ENCODE data around the gene GALNT2.

The GALNT2 gene

GRCh38 chr1:230112782-230113181 lies 45.7 kb downstream of the GALNT2 start:
- no peak for DNase-seq (ENCODE audit: low spot score)

GRCh38 chr1:230113235-230113592 lies 46.2 kb downstream of the GALNT2 start:
- DNase-seq (ENCODE audit: low spot score) = no peak

GRCh38 chr1:230113593-230114236 lies 46.7 kb downstream of the GALNT2 start:
- DNase-seq (ENCODE audit: low spot score) = peak; percentile 83

- no peak for DNase-seq (ENCODE audit: low spot score)
Observed at GRCh38 chr1:230114237-230114651, 47.2 kb downstream of the GALNT2 start.

DNA sequence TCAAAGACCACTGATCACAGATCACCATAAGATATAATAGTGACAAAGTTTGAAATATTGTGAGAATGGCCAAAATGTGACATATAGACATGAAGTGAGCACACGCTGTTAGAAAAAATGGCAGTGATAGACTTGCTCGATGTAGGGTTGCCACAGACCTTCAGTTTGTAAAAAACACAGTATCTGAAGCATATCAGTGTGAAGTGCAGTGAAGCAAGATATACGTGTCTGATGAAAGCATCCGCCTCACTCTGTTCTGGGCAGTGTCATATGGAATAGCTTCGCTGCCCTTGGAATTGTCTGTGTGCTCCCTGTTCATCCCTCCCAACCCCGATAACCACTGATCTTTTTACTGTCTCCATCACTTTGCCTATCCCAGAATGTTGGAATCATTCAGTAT lies 50.7 kb downstream of the GALNT2 start:
- DNase-seq (ENCODE audit: low spot score) = no peak

DNA sequence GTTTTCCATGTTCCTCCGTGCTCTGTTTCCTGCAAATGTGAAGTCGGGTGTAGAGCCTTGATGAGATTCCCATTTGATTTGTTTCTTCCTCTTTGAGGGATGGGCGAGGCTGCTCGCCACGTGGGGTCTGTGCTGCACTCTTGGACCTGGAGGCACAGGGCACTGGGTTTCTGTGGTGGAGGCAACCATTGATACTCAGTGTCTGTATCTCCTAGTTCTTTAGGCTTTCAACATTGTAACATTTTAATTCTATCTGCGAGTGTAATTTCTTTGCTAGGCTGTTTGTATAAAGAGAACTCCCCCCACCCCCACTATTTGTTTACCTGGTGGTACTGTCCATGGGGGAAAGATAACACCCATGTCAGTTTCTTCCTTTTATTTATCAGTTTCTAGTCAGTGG lies 52.3 kb downstream of the GALNT2 start:
- DNase-seq (ENCODE audit: low spot score) = no peak

GRCh38 chr1:230120289-230120920 lies 53.4 kb downstream of the GALNT2 start:
- no peak for DNase-seq (ENCODE audit: low spot score)

GRCh38 chr1:230120921-230121381 lies 53.9 kb downstream of the GALNT2 start:
- DNase-seq (ENCODE audit: low spot score) = no peak

- DNase-seq (ENCODE audit: low spot score) = no peak
Observed at GRCh38 chr1:230121950-230122349, 54.9 kb downstream of the GALNT2 start.

DNA sequence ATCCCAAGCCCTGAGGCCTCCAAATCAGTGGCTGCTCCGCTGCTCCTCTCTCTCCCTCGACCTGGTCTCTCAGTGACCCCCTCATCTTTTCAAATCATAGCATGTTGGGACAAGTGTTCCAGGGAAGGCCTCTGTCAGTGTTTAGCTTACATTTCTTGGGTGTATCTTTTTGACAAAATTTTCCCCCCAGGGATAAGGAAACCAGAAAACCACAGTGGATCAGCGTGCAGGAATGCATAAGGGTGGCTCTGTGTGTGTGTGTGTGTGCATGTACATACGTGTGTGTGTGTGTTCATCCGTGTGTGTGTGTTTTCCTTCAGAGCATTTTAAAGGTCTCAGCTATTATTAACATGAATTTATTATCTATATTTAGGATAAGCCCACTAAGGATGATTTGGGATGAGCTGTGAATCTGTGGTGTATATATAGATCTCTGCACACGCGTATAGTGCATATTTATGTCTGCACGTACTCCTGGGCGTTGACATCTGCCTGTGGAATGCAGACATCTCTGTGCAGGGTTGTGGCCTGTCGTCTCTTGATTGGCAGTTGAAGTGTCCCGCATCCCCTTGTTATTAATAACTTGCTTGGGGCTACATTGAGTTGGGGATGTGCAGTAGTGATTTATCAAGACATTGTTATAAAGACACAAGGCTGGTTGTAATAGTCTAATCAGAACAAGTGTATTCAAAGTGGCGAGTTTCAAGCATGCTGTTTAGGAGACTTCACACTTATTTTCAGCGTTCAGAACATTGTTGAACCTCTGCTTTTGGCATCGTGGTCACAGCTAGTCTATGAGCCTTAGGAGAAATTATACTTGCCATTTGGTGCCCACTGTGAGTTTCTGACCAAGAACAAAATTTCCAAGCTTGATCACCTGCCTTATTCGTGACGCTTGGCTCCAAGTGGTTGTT lies 55.6 kb downstream of the GALNT2 start:
- no peak for DNase-seq (ENCODE audit: low spot score)

DNA sequence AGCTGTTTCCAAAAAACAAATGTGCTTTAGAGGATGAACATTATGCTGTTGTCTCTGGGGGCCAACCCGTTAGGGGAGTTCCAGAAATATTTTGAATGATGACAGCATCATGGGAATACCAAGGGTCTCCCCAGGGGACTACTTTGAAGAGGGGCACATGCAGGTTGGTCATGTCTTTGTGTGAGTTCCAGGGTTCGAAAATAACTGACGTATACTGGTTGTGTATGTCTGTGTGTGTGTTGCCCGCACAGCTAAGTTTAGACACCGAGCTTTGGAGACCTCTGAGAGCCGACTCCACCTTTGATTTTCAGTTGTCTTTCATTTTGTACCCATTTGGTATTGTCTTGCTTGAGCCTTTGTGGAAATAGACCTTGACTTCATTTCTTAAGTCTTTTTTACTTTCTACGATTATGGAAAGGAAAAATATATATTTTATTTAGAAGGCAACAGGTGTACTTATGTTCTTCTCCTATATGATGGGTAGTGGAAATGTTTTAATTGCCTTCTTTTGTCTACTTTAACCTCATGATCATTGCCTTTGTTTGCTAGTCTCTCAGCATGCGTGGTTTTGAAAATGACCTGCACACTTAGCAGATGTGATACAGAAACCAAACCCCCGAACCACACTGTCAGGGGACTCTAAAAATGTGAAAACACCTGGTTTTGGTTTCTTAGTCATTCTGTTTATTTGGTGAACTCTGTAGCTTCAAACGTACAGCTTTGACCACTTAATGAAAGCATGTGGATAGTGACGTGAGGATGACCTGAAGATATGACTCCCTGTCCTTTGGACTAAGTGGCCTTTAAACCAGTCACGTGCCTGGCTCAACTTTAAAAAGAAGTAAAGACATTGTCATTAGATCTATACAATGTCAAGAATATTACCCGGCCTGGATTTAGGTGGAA lies 56.5 kb downstream of the GALNT2 start:
- no peak for DNase-seq (ENCODE audit: low spot score)

GRCh38 chr1:230124186-230125128 lies 57.4 kb downstream of the GALNT2 start:
- no peak for DNase-seq (ENCODE audit: low spot score)

DNA sequence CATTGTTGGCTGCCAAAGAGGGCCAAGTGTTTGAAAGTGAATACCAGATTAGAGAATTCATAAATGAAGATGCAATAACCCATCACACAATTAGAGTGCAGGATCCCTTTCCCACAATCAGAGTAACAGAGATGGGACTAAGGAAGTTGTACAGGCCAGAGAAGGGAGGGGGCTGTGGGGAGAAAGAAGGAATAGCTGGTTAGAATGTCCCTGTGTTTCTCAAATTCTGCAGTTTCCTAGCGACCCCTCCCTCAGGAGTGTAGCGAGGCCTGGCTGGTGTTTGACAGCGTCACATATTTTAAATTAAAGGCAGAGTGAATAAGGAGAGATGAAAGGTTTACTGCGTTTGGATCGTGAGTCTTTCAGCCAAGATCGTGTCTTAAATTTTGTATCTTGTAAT lies 58.1 kb downstream of the GALNT2 start:
- no peak for DNase-seq (ENCODE audit: low spot score)

- peak; percentile 55 for DNase-seq (ENCODE audit: low spot score)
Observed at GRCh38 chr1:230125640-230126528, 58.8 kb downstream of the GALNT2 start.

DNA sequence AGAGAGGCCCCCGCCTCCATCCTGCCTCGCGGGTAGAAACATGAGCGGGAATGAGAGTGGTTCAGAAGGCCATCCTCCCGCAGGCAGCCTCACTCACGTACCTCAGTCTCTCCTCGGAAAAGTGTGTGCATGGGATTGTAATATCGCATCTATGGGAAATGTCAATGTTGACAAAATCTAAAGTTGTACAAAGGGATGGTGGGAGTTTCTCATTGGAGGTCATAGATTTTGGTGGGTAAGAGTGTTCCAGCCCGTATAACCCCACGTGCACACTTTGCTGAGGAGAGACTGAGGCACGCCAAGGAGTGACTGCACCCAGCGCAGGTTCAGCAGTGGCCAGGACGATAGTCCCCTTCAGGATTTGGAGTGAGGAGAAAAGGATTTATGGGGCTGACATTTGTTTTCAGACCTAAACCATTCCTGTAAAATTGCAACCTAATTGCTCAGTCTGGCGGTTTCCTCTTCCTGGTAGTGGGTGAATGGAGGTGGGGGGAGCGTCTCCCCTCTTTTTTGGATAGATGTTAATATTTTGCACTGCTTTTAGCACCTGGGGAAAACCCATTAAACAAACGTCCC lies 59.6 kb downstream of the GALNT2 start:
- no peak for DNase-seq (ENCODE audit: low spot score)

DNA sequence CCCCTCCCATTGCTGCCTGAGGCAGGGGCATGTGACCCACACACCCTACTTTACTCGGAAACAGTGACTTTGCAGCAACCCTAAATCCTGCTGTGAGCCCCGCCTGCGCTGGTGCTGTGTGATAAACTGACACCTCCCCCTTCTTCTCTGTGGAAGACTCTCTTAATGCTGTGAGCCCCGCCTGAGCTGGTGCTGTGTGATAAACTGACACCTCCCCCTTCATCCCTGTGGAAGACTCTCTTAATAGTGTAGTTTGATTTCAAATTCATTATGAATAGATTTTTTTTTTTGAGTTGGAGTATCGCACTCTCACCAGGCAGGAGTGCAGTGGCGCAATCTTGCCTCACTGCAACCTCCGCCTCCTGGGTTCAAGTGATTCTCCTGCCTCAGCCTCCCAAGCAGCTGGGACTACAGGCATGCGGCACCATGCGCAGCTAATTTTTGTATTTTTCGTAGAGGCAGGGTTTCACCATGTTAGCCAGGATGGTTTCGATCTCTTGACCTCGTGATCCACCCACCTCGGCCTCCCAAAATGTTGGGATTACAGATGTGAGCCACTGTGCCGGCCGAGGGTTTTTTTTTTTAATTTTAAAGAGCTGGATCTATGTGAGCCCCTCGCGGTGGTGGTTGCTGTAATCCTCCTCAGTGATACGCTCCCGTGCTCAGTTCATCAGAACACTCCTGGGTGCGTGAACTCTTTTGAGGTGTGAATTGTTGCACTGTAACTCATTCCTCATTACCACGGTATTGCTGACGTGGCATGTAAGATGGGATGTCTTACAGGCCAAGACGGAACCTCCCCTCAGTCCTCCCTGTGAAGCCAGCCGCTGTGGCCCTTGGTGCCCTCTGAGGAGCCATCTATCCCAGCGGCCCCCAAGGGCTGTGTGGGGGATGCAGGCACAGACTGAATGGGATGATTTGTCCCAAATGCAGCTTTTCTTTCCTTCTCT lies 60.3 kb downstream of the GALNT2 start:
- DNase-seq (ENCODE audit: low spot score) = no peak

DNA sequence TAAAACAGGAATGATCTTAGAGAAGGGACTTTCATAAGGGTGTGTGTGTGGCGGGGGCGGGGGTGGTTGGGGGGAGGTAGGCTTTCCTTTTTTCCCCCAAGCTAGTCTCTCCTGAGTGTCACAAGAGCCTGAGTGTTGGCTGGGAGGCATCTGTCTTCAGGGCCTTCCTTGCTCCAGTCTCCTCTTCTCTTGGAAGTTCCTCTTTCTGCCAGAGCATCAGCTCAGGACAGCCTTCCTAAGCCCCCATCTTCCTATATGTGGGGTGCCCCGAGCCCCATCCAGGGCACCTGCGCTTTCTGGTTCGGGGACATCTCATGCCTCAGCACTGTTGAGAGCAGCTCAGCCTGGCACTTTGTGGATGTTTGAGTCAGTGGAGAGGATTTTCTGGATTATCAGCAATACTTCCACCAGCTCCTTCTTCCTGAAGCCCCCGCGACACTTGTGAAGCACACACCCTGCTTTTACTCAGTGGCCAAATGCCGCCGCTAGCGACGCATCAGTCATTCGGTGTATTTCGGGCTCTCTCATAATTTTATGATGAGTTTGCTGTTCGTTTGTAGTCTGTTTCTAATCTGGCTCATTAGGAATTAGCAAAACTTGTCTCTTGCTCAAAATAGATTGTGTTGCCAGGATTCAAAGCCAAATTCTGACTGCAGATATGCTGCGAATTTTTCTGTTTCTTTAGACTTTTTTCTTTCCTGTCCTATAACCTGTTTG lies 61.7 kb downstream of the GALNT2 start:
- peak; percentile 34 for DNase-seq (ENCODE audit: low spot score)

Measured in GM03348 (cell line).